IPS-18a (cell line): ENCODE data around the gene GLS2.
A peak's percentile ranks its signal among the peaks of the same experiment; 100 is the strongest.

Source experiments
- H3K27ac ChIP-seq: one replicate; pipeline ENCODE4 v1.5.1; 2013; ENCODE audit warnings: low read length
- H3K27me3 ChIP-seq: one replicate; pipeline ENCODE4 v1.6.1; 2013; ENCODE audit warnings: mild to moderate bottlenecking, low read length; ENCODE audit not compliant: control insufficient read depth, insufficient read depth
- H3K36me3 ChIP-seq: one replicate; pipeline ENCODE4 v1.6.1; 2013; ENCODE audit warnings: low read depth, low read length; ENCODE audit not compliant: control insufficient read depth
- H3K4me1 ChIP-seq: one replicate; pipeline ENCODE4 v1.6.1; 2013; ENCODE audit warnings: low read depth, low read length; ENCODE audit not compliant: control insufficient read depth
- H3K4me3 ChIP-seq: one replicate; pipeline ENCODE4 v1.5.1; 2013; ENCODE audit warnings: low read length
- H3K9ac ChIP-seq: one replicate; pipeline ENCODE4 v1.6.1; 2013; ENCODE audit warnings: mild to moderate bottlenecking, low read length, moderate library complexity
- H3K9me3 ChIP-seq: one replicate; pipeline ENCODE4 v1.6.1; 2013; ENCODE audit warnings: low read depth, low read length; ENCODE audit not compliant: control insufficient read depth

Gene GLS2

GRCh38 chr12:56488041-56488955 is at the start of gene GLS2:
TSS of gene GLS2 (minus strand) at chr12:56488161. CDS start at chr12:56488118, 43 bp downstream.
- H3K9ac ChIP-seq: peak within 1 kb of the TSS; percentile 29

GRCh38 chr12:56537546-56537945 is 49.6 kb upstream of the GLS2 start:
- no peak overlapping the region for H3K27ac ChIP-seq
- no peaks in the 10 kb centered on the region for H3K4me1 ChIP-seq
- no peaks in the 10 kb centered on the region for H3K9me3 ChIP-seq
- no peak overlapping the region for H3K9ac ChIP-seq
- no peak overlapping the region for H3K4me3 ChIP-seq
- no peaks in the 10 kb centered on the region for H3K36me3 ChIP-seq
- H3K27me3 ChIP-seq: no peaks in the 10 kb centered on the region

More at GRCh38 chr12:56488041-56488955, at the start of gene GLS2:
- Histone ChIP-seq H3K9me3 (no peaks in the 10 kb centered on the region), H3K4me3 (peak within 1 kb of the TSS; percentile 75), H3K27ac (no peak within 1 kb of the TSS), H3K27me3 (peaks cover 60% of the 10 kb centered on the region), H3K36me3 (no peaks in the 10 kb centered on the region), H3K4me1 (no peaks in the 10 kb centered on the region)

GRCh38 chr12:56530390-56531055 is 42.6 kb upstream of the GLS2 start:
- Histone ChIP-seq H3K27ac (no peak overlapping the region), H3K9me3 (no peaks in the 10 kb centered on the region), H3K4me3 (no peak overlapping the region), H3K9ac (no peak overlapping the region), H3K36me3 (no peaks in the 10 kb centered on the region), H3K4me1 (peaks cover 13% of the 10 kb centered on the region), H3K27me3 (no peaks in the 10 kb centered on the region)

- H3K9ac ChIP-seq: no peak overlapping the region
- H3K36me3 ChIP-seq: no peaks in the 10 kb centered on the region
- no peak overlapping the region for H3K27ac ChIP-seq
- peaks cover 13% of the 10 kb centered on the region for H3K4me1 ChIP-seq
- H3K4me3 ChIP-seq: no peak overlapping the region
- no peaks in the 10 kb centered on the region for H3K9me3 ChIP-seq
- no peaks in the 10 kb centered on the region for H3K27me3 ChIP-seq
These were observed 41.7 kb upstream of the GLS2 start for GRCh38 chr12:56529656-56530055.

GRCh38 chr12:56528846-56529245 is 40.9 kb upstream of the GLS2 start:
- Histone ChIP-seq H3K27me3 (no peaks in the 10 kb centered on the region), H3K27ac (no peak overlapping the region), H3K36me3 (no peaks in the 10 kb centered on the region), H3K9me3 (no peaks in the 10 kb centered on the region), H3K9ac (no peak overlapping the region), H3K4me3 (no peak overlapping the region), H3K4me1 (peaks cover 13% of the 10 kb centered on the region)

- Histone ChIP-seq H3K4me3 (peak overlapping the region; percentile 78), H3K4me1 (peaks cover 13% of the 10 kb centered on the region), H3K9ac (peak overlapping the region; percentile 72), H3K27me3 (no peaks in the 10 kb centered on the region), H3K36me3 (no peaks in the 10 kb centered on the region), H3K9me3 (no peaks in the 10 kb centered on the region), H3K27ac (no peak overlapping the region)
These were observed 34.6 kb upstream of the GLS2 start for GRCh38 chr12:56522411-56523193.

GRCh38 chr12:56521590-56522371 is 33.8 kb upstream of the GLS2 start, which contains the start of gene RBMS2:
TSS of gene RBMS2 (plus strand) at chr12:56521820. CDS start at chr12:56522024, 204 bp downstream.
- no peak within 1 kb of the TSS for H3K27ac ChIP-seq
- peaks cover 9% of the 10 kb centered on the region for H3K4me1 ChIP-seq
- H3K4me3 ChIP-seq: peak within 1 kb of the TSS; percentile 78
- no peaks in the 10 kb centered on the region for H3K36me3 ChIP-seq
- H3K9me3 ChIP-seq: no peaks in the 10 kb centered on the region
- H3K9ac ChIP-seq: peak within 1 kb of the TSS; percentile 72
- H3K27me3 ChIP-seq: no peaks in the 10 kb centered on the region

- Histone ChIP-seq H3K27me3 (no peaks in the 10 kb centered on the region), H3K27ac (no peak overlapping the region), H3K4me3 (peak overlapping the region; percentile 78), H3K4me1 (peaks cover 3% of the 10 kb centered on the region), H3K9ac (no peak overlapping the region), H3K9me3 (no peaks in the 10 kb centered on the region), H3K36me3 (no peaks in the 10 kb centered on the region)
These were observed 33.2 kb upstream of the GLS2 start for GRCh38 chr12:56521209-56521589.

- Histone ChIP-seq H3K9me3 (no peaks in the 10 kb centered on the region), H3K4me1 (peaks cover 3% of the 10 kb centered on the region), H3K27me3 (no peaks in the 10 kb centered on the region), H3K36me3 (no peaks in the 10 kb centered on the region), H3K9ac (no peak overlapping the region), H3K27ac (no peak overlapping the region), H3K4me3 (no peak overlapping the region)
These were observed 32.5 kb upstream of the GLS2 start for GRCh38 chr12:56520506-56520905.

GRCh38 chr12:56520048-56520447 is 32.1 kb upstream of the GLS2 start:
- Histone ChIP-seq H3K27me3 (no peaks in the 10 kb centered on the region), H3K27ac (no peak overlapping the region), H3K36me3 (no peaks in the 10 kb centered on the region), H3K9me3 (no peaks in the 10 kb centered on the region), H3K4me3 (no peak overlapping the region), H3K4me1 (peaks cover 3% of the 10 kb centered on the region), H3K9ac (no peak overlapping the region)
